SU-DHL-6 (cell line): ENCODE measurements around the gene RGP1.

ENCODE experiments used
- H2AFZ ChIP-seq: fragments of 200-600 bp; sonication (generic); 2 replicates; pipeline ENCODE4 v1.6.1; 2014; ENCODE audit warnings: low read depth, mild to moderate bottlenecking, moderate library complexity, mixed read lengths, antibody characterized with exemption, low read length; ENCODE audit not compliant: severe bottlenecking
- H3F3A ChIP-seq: fragments of 200-600 bp; shearing (Covaris generic); 2 replicates; pipeline ENCODE4 v1.6.0; 2016; ENCODE audit warnings: antibody characterized with exemption, mild to moderate bottlenecking; ENCODE audit not compliant: insufficient read depth
- H3K27ac ChIP-seq: fragments of 200-600 bp; sonication (generic); 2 replicates; pipeline ENCODE4 v1.5.1; 2016; ENCODE audit warnings: low read depth, mild to moderate bottlenecking, low read length, moderate library complexity, mixed read lengths
- H3K27me3 ChIP-seq: fragments of 200-600 bp; sonication (generic), shearing (Covaris generic); 2 replicates; pipeline ENCODE4 v1.6.0; 2014; ENCODE audit warnings: mild to moderate bottlenecking, low read length
- H3K36me3 ChIP-seq: fragments of 200-600 bp; sonication (generic); 2 replicates; pipeline ENCODE4 v1.6.1; 2014; ENCODE audit warnings: mild to moderate bottlenecking, low read length, mixed read lengths
- H3K4me2 ChIP-seq: fragments of 300-600, 200-600 bp; shearing (Covaris generic), sonication (generic); 2 replicates; pipeline ENCODE4 v1.6.0; 2014; ENCODE audit warnings: low read length, low read depth, mild to moderate bottlenecking; ENCODE audit not compliant: poor library complexity, severe bottlenecking
- H3K4me3 ChIP-seq: fragments of 200-600 bp; sonication (generic); 2 replicates; pipeline ENCODE4 v1.5.1; 2014; ENCODE audit warnings: antibody characterized with exemption, low read length, mild to moderate bottlenecking, mixed read lengths; ENCODE audit not compliant: insufficient read depth, poor library complexity, severe bottlenecking
- H3K79me2 ChIP-seq: fragments of 200-600 bp; sonication (generic); 2 replicates; pipeline ENCODE4 v1.6.1; 2014; ENCODE audit warnings: mild to moderate bottlenecking, low read length, moderate library complexity; ENCODE audit not compliant: insufficient read depth
- H3K9ac ChIP-seq: fragments of 200-600 bp; sonication (generic); 2 replicates; pipeline ENCODE4 v1.7.0; 2014; ENCODE audit warnings: mild to moderate bottlenecking, low read length
- H3K9me2 ChIP-seq: fragments of 200-600 bp; sonication (generic); replicated peaks from 2 replicates; pipeline ENCODE4 v1.6.1; 2014; ENCODE audit warnings: low read length; ENCODE audit not compliant: insufficient read depth
- H3K9me3 ChIP-seq: fragments of 200-600 bp; sonication (generic); 2 replicates; pipeline ENCODE4 v1.6.1; 2014; ENCODE audit warnings: low read length, mixed read lengths; ENCODE audit not compliant: insufficient read depth
- H4K20me1 ChIP-seq: fragments of 200-600 bp; sonication (generic); 2 replicates; pipeline ENCODE4 v1.6.1; 2014; ENCODE audit warnings: low read depth, mild to moderate bottlenecking, antibody characterized with exemption, low read length, moderate library complexity, mixed read lengths
- CTCF ChIP-seq: fragments of 200-600 bp; sonication (generic); IDR thresholded peaks from one replicate; pipeline ENCODE4 v1.5.1; 2017; ENCODE audit warnings: antibody characterized with exemption, mild to moderate bottlenecking, low read length, moderate library complexity; ENCODE audit not compliant: insufficient read depth, poor library complexity, severe bottlenecking
- EZH2phosphoT487 ChIP-seq: fragments of 200-600 bp; sonication (generic), shearing (Covaris generic); conservative IDR thresholded peaks from 2 replicates; pipeline ENCODE4 v1.6.1; 2018; ENCODE audit warnings: mild to moderate bottlenecking, antibody characterized with exemption, low read length, moderate library complexity, mixed read lengths

RGP1 gene

DNA sequence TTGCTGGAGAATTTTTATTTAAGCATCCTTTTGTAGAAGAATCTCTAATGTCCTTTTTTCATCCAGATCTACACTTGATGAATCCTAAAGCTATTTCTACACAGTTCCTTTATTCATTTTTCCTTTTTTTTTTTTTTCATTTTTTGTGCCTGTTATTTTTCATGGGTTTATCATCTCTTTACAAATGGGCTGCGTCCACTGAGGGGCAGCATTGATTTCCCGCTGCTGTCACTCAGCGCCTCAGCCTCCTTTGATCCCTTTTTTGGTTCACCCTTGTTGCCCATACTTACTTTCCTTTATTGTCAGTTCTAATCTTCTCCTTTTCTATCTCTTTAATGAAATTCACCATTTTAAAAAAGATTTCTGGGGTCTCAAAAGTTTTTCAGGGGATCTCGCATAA is 10.7 kb downstream of the RGP1 start:
- no peak overlapping the region for H2AFZ ChIP-seq
- no peak overlapping the region for H3K27ac ChIP-seq
- H3K36me3 ChIP-seq: no peaks in the 10 kb centered on the region
- H3K79me2 ChIP-seq: no peaks in the 10 kb centered on the region
- no peaks in the 10 kb centered on the region for H3K9me2 ChIP-seq
- H3K27me3 ChIP-seq: no peaks in the 10 kb centered on the region
- no peak overlapping the region for H3K4me3 ChIP-seq
- peaks cover 18% of the 10 kb centered on the region for H3F3A ChIP-seq
- no peak for TF ChIP-seq EZH2phosphoT487
- TF ChIP-seq CTCF: no peak
- H3K4me2 ChIP-seq: no peak overlapping the region
- H3K9me3 ChIP-seq: no peaks in the 10 kb centered on the region
- H3K9ac ChIP-seq: no peak overlapping the region
- no peaks in the 10 kb centered on the region for H4K20me1 ChIP-seq

DNA sequence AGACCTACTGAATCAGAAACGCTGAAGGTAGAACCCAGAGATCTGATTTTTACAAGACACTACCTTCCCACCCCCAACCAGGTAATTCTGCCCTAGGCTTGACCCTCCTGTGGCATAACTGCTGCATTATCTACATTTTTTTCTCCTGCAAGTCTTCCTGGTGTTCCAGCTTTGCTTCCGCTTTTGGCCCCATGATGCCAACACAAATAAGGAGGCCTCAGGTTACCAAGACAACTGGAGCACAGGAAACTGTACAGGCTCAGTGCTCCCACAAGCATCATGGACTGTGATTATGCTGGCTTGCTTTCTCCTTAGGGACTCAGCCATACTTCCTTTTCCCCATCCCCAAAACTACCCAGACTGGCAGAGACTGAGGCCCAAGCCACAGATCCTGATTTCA is 11.6 kb downstream of the RGP1 start:
- H4K20me1 ChIP-seq: no peaks in the 10 kb centered on the region
- H3K27me3 ChIP-seq: no peaks in the 10 kb centered on the region

GRCh38 chr9:35763181-35763580 is 14.1 kb downstream of the RGP1 start:
- Histone ChIP-seq H3K27ac (no peak overlapping the region), H3K9ac (no peak overlapping the region), H3K27me3 (no peaks in the 10 kb centered on the region), H2AFZ (no peak overlapping the region), H4K20me1 (no peaks in the 10 kb centered on the region), H3K4me3 (no peak overlapping the region), H3K9me2 (no peaks in the 10 kb centered on the region), H3K4me2 (no peak overlapping the region), H3K9me3 (no peaks in the 10 kb centered on the region), H3K36me3 (no peaks in the 10 kb centered on the region), H3F3A (peaks cover 11% of the 10 kb centered on the region), H3K79me2 (no peaks in the 10 kb centered on the region)
- TF ChIP-seq CTCF (no peak), EZH2phosphoT487 (no peak)

More for the DNA sequence above, 11.6 kb downstream of the RGP1 start:
- Histone ChIP-seq H3K27ac (no peak overlapping the region), H3K9me2 (no peaks in the 10 kb centered on the region), H3K4me2 (no peak overlapping the region), H3K9me3 (no peaks in the 10 kb centered on the region), H3K36me3 (no peaks in the 10 kb centered on the region), H3K4me3 (no peak overlapping the region), H3F3A (peaks cover 18% of the 10 kb centered on the region), H2AFZ (no peak overlapping the region), H3K9ac (no peak overlapping the region), H3K79me2 (no peaks in the 10 kb centered on the region)
- TF ChIP-seq EZH2phosphoT487 (no peak), CTCF (no peak)

DNA sequence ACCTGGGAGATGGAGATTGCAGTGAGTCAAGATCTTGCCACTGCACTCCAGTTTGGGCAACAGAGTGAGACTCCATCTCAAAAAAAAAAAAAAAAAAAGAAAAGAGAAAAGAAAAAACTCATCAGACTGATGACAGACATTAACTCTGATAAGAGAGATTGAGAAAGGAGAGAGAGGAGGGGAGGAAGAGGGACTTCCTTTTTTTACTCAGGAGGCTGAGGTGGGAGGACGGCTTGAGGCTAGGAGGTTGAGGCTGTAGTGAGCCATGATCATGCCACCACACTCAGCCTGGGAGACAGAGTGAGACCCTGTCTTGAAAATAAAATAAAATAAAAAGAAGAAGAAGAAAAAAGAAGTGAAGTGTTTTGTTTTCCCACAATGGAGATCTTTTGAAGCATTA is 14.7 kb downstream of the RGP1 start:
- no peak for TF ChIP-seq CTCF
- TF ChIP-seq EZH2phosphoT487: no peak
- no peak overlapping the region for H3K4me3 ChIP-seq
- peaks cover 5% of the 10 kb centered on the region; the same call in 1 of the 2 replicates for H3F3A ChIP-seq
- H3K9ac ChIP-seq: no peak overlapping the region
- no peaks in the 10 kb centered on the region for H3K27me3 ChIP-seq
- H3K9me2 ChIP-seq: no peaks in the 10 kb centered on the region
- no peak overlapping the region for H2AFZ ChIP-seq
- no peak overlapping the region for H3K4me2 ChIP-seq
- H3K27ac ChIP-seq: no peak overlapping the region
- no peaks in the 10 kb centered on the region for H4K20me1 ChIP-seq
- H3K79me2 ChIP-seq: no peaks in the 10 kb centered on the region
- no peaks in the 10 kb centered on the region for H3K36me3 ChIP-seq
- no peaks in the 10 kb centered on the region for H3K9me3 ChIP-seq
